HG03066 (cell line): ENCODE results near the gene RPUSD3.
"Not testable (repeated sequence)": the region's sequence is repeated elsewhere in the genome, so short reads cannot be mapped to it uniquely, and the experiment has no call there.

Source experiments
- ATAC-seq: cut with Tn5 transposase; IDR thresholded peaks from one replicate; pipeline ENCODE4 v1.9.1; 2021; ENCODE audit warnings: low read depth; ENCODE audit not compliant: unreplicated experiment

The RPUSD3 gene, protein sequence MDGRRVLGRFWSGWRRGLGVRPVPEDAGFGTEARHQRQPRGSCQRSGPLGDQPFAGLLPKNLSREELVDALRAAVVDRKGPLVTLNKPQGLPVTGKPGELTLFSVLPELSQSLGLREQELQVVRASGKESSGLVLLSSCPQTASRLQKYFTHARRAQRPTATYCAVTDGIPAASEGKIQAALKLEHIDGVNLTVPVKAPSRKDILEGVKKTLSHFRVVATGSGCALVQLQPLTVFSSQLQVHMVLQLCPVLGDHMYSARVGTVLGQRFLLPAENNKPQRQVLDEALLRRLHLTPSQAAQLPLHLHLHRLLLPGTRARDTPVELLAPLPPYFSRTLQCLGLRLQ

DNA sequence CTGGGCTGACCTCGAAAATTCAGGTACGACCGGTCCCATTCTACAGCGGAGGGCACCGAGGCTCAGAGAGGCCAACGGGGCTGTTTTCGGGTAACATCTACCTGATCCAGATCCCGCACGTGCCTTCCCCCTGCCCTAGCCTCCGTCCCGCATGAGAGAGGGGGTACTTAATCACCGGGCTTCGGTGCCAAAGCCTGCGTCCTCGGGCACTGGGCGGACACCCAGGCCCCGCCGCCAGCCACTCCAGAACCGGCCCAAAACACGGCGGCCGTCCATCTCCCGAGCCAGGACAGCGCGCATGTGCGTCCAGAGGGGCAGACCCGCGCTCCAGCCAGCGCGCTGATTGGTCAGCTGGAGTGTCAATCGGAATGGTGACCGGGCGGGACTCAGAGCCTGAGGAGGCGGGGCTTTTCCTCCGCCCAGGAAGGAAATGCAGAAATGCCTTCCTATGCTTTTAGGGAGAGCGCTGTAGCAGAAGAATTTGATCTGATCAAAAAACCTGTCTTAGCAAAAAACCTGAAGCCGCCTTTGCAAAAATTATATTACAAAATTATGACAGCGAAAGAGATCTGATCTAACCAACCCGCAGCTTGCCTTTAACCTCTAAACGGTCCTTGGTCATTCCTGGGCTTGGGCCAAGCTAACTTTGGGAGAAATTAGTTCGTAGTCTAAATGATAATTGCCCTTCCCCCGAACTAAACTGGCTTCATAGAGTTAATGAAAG is at the start of gene RPUSD3:
RPUSD3 (minus strand) TSS at position 294 of the 724 bp plus-strand sequence; CDS start at position 276, 18 bp downstream.
- ATAC-seq: peak; percentile 99

DNA sequence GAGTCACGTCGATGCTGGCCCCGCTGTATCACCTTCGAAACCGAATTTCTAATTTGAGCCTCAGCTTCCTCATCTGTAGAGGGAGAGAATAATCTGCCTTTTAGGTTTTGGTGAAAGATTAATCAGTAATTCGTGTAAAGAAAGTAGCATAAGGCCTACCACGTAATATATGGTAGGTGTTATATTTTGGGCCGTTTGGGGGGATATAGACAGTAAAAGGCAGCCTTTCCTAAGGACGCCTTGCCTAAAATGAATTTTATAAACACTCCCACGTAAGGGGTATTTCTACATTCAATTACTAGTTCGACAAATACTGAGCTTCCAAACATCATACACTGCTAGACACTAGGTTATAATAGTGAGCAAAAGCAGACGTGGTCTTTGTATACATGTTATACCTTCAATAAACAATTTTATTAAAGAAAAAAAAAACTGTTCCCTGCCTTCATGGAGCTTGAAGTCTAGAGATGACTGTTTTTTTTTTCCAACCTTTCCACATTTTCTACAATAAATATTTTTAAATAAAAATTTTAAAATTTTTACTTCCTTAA is 47.3 kb upstream of the RPUSD3 start:
- ATAC-seq: no peak

DNA sequence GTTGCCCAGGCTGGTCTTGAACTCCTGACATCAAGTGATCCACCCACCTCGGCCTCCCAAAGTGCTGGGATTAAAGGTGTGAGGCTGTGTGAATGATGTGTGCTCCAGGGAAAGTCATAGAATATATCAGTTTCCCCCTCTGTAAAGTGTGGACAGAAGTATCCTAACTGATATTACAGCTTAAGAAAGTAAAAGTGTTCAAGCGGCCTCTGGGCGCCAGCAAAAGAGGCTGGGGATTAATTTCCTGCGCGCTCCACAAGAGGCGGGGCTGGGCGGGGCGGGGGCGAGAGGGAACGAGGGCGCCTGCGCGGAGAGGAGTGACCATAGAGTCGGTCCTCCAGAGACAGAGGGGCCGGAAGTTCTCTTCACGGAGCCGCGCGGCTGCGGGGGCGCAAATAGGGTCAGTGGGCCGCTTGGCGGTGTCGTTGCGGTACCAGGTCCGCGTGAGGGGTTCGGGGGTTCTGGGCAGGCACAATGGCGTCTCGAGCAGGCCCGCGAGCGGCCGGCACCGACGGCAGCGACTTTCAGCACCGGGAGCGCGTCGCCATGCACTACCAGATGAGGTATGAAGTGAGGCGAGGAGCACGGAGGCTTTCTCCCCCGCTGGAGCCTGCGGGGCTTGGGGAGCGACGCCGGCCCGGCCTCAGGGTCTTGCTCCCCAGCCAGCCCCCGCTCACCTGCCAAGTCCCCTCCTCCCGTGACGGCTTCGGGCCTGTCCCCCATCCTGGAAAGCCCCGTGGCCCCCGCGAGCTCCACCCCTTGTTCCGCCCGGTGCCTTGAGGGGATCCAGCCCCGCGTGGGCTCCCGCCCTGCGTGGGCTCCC is 46.7 kb upstream of the RPUSD3 start, which contains the start of gene JAGN1:
JAGN1 (plus strand) TSS at position 362 of the 823 bp plus-strand sequence; CDS start at position 475, 113 bp downstream.
- peak; percentile 77 for ATAC-seq

DNA sequence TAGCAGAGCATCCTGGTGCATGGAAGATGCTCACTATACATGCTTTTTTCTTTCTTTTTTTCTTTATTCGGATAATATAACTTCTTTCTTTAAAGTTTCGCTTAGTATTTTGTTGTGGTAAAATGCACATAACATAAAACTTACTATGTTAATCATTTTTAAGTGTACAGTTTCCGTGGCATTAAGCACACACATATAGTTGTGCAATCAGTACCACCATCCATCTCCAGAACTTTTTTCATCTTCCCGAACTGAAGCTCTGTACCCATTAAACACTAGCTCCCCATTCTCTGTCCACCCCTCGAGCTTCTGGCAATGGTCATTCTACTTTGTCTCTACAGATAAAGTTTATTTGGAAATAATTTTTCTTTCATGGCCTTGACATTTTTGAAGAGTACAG is 45.6 kb upstream of the RPUSD3 start:
- ATAC-seq: no peak

DNA sequence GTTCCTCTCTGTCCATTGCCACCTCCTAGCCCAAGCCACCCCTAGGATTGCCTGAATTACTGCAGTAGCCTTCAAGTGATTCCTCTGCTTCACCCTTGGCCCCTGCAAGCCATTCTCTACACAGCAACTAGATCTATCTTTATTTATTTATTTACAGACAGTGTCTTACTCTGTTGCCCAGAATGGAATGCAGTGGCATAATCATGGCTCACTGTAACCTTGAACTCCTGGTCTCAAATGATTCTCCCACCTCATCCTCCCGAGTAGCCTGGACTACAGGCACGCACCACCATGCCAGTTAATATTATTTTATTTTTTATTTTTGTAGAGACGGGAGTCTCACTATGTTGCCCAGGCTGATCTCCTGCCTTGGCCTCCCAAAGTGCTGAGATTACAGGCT is 44.7 kb upstream of the RPUSD3 start:
- no peak for ATAC-seq

DNA sequence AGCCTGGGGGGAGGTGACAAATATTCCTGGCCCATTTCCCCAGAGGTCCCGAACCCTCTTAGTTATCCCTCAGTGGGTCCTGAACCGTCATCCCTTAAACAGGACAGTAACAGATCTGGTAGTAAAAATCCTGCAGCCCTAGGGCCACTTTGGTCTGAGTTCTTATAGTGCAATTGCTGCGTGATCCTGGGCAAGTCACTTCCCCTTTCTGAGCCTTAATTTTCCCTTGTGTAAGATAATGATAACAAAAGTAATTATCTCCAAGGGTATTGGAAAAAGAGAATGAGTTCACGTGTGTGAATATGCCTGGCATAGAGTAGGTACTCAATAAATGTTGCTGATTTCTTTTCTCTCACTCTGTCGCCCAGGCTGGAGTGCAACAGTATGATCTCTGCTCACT is 43.7 kb upstream of the RPUSD3 start:
- ATAC-seq: no peak

DNA sequence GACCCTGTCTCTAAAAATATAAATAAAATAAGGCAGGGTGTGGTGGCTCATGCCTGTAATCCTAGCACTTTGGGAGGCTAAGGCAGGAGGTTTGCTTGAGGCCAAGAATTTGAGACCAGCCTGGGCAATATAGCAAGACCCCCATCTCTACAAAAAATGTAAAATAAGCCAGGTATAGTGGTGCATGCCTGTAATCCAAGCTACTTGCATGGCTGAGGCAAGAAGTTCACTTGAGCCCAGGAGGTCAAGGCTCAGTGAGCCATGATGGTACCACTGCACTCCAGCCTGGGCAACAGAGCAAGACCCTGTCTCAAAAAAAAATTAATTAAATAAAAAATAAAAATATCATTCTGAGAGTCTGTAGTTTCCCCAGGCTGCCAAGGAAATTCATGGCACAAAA is 42.5 kb upstream of the RPUSD3 start:
- no peak for ATAC-seq

DNA sequence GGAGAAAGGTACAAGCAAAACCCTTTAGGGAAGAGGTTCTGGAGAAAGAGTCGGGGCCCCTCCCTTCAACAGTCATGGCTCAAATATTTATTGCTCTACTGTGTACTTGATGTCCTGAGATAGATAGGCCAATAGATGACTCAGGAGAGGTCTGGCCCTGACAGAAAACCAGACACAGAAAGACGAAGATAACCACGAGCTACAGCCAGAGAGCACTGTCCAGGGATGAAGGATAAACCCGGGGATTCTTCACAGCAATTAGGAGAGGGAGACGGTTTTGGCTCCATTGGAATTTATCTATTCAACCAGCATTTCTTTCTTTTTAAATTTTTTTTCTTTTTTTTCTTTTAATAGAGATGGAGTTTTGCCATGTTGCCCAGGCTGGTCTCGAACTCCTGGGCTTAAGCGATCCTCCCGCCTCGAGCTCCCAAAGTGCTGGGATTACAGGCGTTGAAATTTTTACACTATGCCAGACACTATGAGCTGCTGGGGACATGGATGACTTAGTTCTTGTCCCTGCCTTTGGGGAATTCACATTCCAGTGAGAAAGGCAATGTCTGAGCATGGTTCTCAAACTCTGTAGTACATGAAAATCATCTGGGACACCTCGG is 40.9 kb upstream of the RPUSD3 start:
- ATAC-seq: no peak

DNA sequence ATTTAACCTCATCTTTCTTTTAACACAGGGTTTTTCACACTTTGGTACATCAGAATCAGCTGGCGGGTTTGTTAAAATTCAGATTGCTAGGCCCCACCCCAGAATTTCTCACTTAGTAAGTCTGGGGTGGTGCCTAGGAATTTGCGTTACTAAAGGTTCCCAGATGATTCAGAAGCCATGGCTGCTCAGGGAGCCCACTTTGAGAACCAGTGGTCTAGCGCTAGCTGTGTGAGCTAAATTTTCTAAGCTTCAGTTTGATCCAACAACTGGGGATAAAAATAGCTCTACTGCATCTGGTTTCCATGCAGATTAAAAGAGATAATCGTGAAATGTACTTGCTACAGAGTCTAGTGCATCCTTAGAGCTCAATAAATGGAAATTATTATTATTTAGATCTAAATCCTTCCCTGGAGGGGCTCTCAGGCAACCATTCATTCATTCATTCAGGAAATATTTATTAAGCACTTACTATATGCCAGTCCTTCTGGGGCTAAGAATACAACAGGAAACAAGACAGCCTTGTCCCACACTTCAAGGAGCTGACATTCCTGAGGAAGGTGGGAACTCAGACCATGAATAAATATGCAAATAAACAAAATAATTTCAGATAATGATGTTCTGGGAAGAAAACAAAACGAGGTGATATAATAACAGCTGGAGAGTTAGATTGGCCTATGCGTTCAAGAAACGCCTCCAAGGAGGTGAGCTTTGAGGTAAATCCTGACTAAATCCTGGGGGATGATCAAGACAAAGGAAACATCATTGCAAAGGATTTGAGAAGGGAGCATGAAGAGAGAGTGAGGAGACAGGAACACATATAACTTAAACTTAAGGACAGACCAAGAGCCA is 40.1 kb upstream of the RPUSD3 start:
- no peak for ATAC-seq

DNA sequence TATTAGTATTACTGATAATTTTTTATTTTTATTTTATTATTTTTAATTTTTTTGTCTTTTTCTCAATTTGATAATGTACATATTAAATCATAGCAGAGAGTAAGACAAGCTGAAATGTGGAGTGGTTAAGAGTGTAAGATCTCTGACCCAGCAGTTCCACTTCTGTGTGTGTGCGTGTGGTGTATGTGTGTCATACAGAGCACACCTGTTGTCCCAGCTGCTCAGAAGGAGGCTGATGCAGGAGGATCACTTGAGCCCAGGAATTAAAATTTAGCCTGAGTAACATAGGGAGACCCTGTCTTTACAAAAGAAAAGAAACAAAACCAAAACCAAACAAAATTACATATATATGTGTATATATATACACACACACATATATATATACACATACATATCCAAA is 37.6 kb upstream of the RPUSD3 start:
- no peak for ATAC-seq

DNA sequence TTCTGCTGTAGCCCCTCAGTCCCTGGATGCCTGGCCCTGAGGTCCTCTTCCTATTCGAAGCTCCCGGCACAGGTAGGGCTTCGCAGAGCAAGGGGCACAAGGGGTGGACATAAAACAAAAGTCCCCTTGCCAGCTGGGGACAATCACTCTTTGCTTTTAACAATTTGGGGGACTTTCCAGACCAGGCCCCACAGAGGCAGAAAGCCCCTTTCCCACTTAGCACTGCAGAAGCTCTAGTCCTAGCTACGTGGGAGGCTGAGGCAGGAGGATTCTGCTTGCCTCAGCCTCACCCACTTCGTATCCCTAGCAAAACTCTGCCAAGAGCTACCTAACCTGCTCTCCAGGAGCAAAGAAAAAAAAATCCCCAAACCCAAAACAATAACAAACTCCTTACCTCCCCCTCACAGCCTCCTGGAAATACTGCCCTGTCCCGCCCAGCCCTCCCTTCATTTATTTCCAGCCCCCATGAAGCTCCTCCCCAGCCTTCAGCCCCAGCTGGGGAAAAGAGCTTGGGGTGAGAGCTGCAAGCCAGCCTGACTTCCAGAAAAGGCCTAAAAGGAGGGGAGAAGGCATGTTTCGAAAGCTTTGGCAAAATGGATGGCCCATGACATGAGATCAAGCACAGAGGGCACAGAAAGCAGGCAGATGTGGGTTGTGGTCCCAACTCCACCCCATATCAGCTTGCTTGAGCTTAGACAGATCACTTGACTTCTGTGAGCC is 36.2 kb upstream of the RPUSD3 start, which contains the start of gene CIDEC:
CIDEC (minus strand) TSS at position 424 of the 720 bp plus-strand sequence. CDS start 1,767 bp downstream, outside the sequence.
- ATAC-seq: no peak

DNA sequence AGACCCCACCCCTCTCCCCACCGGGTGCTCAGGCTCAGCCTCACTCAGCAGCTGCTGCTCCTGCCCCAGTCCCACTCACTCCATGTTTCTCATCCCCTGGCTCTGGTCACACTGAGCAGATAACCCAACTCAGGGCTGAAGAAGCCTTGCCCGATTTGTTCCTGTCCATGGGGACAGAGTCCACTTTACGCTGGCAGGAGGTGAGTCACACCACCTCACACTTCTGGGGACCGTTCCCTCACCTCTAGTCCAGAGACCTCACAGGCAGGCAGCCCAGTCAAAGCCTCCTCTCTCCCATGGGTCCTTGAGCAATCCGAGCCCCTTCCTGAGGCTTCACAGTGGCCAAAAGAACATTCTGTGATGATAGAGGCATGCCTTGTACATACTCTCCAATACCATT is 34.9 kb upstream of the RPUSD3 start:
- no peak for ATAC-seq

DNA sequence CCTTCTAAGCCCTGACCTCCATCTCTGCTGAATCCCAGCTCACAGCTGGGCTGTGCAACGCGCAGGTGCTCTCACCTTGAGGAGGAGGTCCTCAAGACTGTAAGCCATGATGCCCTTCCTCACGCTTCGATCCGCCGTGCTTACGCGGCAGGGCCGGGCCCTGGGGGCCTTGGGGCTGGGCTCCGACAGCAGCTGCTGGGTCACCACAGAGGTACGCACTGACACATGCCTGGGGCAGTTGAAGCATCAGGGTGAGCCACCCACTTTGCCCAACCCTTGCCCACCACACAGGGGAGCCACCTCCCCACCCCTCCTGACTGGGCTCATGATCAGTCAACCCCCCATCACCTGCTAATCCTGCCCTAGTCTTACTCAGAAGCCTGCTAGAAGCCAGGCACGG is 33.2 kb upstream of the RPUSD3 start:
- ATAC-seq: no peak

DNA sequence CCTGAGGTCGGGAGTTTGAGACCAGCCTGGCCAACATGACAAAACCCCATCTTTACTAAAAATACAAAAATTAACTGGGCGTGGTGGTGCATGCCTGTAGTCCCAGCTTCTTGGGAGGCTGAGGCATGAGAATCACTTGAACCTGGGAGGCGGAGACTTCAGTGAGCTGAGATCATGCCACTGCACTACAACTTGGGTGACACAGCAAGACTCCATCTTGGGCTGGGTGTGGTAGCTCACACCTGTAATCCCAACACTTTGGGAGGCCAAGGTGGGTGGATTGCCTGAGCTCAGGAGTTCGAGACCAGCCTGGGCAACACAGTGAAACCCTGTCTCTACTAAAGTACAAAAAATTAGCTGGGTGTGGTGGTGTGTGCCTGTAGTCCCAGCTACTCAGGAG is 32.4 kb upstream of the RPUSD3 start:
- ATAC-seq: not testable (repeated sequence)

DNA sequence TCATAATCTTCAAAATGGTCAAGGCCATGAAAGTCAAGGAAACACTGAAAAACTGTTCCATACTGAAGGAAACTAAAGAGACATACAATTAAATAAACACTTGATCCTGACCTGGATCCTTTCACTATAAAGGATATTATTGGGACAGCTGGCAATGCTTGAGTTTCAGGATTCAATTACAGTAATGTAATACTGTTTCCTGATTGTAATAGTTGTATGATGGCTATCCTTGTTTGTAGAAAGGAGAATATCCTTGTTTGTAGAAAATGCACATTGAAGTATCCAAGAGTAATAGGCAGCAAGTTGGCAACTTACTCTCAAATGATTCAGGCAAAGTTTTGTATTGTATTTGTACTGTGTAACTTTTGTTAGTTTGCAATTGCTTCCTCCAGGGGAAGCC is 31.6 kb upstream of the RPUSD3 start:
- ATAC-seq: no peak

DNA sequence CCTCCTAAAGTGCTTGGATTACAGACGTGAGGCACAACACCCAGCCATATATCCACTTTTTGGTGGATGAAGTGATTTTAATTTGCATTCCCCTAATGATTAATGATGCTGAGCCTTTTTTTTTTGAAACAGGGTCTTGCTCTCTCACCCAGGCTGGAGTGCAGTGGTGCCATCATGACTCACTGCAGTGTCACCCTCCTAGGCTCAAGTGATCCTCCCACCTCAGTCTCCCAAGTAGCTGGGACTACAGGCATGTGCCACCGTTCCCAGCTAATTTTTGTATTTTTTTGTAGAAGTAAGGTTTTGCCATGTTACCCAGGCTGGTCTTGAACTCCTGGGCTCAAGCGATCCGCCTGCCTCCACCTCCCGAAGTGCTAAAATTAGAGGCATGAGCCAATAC is 28.3 kb upstream of the RPUSD3 start:
- not testable (repeated sequence) for ATAC-seq

DNA sequence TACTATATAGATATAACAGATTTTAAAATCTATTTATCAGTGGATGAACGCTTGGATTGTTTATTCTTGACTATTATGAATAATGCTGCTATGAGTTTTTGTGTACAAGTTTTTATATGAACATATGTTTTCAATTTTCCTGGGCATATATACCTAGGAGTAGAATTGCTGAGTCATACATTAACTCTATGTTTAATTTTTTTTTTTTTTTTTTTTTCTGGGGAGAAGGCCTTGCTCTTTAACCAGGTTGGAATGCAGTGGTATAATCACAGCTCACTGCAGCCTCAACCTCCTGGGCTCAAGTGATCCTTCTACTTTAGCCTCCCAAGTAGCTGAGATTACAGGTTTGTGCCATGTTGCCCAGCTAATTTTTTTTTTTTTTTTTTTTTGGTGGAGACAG is 27.2 kb upstream of the RPUSD3 start:
- ATAC-seq: no peak

DNA sequence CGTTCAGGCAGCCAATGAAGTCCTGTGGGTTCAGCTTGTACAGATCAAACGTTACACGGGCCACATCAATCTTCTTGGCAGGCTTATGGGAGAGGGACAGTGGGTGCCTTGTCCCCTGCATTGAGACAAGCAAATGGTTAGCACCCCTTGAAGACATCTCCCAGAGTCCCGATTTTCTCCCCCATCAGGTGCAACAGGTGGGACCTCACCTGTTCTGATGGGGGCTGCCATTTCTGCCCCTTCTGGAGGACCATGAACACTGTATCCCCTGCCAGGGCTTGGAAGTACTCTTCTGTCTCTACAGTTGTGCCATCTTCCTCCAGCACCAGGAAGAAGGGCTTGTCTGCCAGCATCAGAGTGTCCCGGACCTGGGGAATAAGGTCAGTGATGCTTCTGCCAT is 26.1 kb upstream of the RPUSD3 start:
- ATAC-seq: no peak

DNA sequence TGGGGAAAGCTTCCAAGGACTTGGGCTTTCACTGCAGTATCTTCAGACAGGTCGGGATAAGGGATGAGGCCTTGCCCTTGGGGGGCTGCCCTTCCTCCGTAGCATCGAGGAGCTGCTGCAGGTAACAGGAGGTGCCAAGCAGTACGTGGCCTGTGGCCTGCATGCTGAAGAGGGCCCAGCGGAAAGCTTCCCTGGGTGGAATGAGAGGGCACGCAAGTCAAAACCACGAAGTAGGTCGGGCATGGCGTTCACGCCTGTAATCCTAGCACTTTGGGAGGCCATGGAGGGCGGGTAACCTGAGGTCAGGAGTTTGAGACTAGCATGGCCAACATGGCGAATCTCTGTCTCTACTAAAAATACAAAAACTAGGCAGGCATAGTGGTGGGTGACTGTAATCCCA is 23.3 kb upstream of the RPUSD3 start:
- no peak for ATAC-seq
